ENCODE results near the gene PPP6R2. TPM values are rescaled to one million over a fixed set of nuclear protein-coding genes. Genes with fewer than 3 reads are reported as not detected.

Gene PPP6R2
- total RNA-seq, 1 donor from 2014 or later: 32.6 TPM

DNA sequence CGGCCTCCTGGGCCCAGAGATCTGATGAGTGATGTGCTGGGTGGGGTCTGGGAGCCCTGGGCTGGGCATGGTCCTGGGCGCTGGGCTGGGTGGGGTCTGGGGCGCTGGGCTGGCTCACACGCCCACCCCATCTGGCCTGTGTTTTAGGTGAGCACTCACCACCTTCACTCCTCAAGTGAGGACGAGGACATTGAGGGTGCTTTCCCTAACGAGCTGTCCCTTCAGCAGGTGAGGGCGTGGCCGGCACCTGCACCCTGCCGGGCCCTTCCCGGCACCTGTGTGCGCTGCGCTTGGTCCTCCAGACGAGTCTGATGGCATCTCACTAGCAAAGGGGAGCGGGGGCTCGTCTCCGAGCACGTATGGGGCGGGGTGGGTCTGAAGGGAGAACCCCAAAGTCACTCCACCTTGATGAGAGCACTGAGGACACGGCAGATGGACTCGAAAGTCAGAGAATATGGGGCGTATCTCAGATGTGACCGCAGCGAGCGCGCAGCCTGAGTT lies 93.8 kb downstream of the PPP6R2 start:
- Histone ChIP-seq H2AFZ (replicated peaks) (no peak overlapping the region), H3K79me2 (ENCODE audit: low read depth) (no peaks in the 10 kb centered on the region), H3K4me1 (no peaks in the 10 kb centered on the region), H4K20me1 (ENCODE audit: low read depth) (no peaks in the 10 kb centered on the region), H3K4me2 (no peak overlapping the region), H3K9ac (no peak overlapping the region), H3K27ac (no peak overlapping the region), H3F3A (ENCODE audit: low read depth) (no peaks in the 10 kb centered on the region), H3K4me3 (no peak overlapping the region), H3K36me3 (no peaks in the 10 kb centered on the region), H3K27me3 (no peaks in the 10 kb centered on the region), H3K9me3 (ENCODE audit: low read depth) (no peaks in the 10 kb centered on the region)
- H3K4me3 Mint-ChIP-seq: no peak overlapping the region
- no peaks in the 10 kb centered on the region for H3K4me1 Mint-ChIP-seq
- H3K27ac Mint-ChIP-seq: no peak overlapping the region
- TF ChIP-seq, protein P1, sequence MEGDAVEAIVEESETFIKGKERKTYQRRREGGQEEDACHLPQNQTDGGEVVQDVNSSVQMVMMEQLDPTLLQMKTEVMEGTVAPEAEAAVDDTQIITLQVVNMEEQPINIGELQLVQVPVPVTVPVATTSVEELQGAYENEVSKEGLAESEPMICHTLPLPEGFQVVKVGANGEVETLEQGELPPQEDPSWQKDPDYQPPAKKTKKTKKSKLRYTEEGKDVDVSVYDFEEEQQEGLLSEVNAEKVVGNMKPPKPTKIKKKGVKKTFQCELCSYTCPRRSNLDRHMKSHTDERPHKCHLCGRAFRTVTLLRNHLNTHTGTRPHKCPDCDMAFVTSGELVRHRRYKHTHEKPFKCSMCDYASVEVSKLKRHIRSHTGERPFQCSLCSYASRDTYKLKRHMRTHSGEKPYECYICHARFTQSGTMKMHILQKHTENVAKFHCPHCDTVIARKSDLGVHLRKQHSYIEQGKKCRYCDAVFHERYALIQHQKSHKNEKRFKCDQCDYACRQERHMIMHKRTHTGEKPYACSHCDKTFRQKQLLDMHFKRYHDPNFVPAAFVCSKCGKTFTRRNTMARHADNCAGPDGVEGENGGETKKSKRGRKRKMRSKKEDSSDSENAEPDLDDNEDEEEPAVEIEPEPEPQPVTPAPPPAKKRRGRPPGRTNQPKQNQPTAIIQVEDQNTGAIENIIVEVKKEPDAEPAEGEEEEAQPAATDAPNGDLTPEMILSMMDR (IDR thresholded peaks at IDR 0.05): no peak
- TF ChIP-seq EZH2 (IDR thresholded peaks at IDR 0.05) (no peak), EZH2phosphoT487 (IDR thresholded peaks at IDR 0.05) (no peak)
- no peak for DNase-seq (ENCODE audit: low spot score)
- H3K9me3 Mint-ChIP-seq: no peaks in the 10 kb centered on the region
- H3K36me3 Mint-ChIP-seq: no peaks in the 10 kb centered on the region
- peaks cover 2% of the 10 kb centered on the region for H3K27me3 Mint-ChIP-seq (ENCODE audit: insufficient read depth, low read depth)

DNA sequence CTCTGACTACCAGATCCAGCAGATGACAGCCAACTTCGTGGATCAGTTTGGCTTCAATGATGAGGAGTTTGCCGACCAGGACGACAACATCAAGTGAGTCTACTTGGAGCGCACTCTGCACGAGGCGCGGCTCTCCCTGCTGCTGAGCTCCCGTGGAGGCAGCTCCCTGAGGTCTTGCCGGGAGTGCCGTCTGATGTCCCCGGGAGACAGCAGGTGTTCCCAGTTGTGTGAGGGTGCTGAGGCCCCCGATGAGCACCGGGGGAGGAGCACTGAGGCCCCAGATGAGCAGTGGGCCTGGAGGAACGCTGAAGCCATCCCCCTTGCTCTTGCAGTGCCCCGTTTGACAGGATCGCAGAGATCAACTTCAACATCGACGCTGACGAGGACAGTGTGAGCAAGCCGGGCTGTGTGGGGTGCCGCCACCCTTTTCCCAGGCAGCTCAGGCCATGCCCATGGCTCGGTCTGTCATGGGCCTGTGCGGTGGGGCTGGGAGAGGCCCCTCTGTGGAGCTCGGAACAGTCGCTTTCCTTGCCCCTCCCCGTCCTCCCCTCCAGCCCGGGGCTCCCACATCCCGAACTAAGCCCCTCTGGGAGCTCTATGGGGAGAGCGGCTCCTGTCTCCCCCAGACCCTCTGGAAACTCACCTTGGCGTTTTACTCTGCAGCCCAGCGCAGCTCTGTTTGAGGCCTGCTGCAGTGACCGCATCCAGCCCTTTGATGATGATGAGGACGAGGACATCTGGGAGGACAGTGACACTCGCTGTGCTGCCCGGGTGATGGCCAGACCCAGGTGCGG lies 94.6 kb downstream of the PPP6R2 start:
- Histone ChIP-seq H3K27me3 (no peaks in the 10 kb centered on the region), H3K9me3 (ENCODE audit: low read depth) (no peaks in the 10 kb centered on the region), H4K20me1 (ENCODE audit: low read depth) (no peaks in the 10 kb centered on the region), H3K4me3 (no peak overlapping the region), H3K36me3 (no peaks in the 10 kb centered on the region), H3K9ac (no peak overlapping the region), H3K4me2 (no peak overlapping the region), H3K79me2 (ENCODE audit: low read depth) (no peaks in the 10 kb centered on the region), H3F3A (ENCODE audit: low read depth) (no peaks in the 10 kb centered on the region), H3K27ac (no peak overlapping the region), H2AFZ (replicated peaks) (no peak overlapping the region), H3K4me1 (no peaks in the 10 kb centered on the region)
- Mint-ChIP-seq H3K9me3 (no peaks in the 10 kb centered on the region), H3K36me3 (no peaks in the 10 kb centered on the region), H3K4me3 (no peak overlapping the region), H3K27ac (no peak overlapping the region), H3K4me1 (no peaks in the 10 kb centered on the region), H3K27me3 (ENCODE audit: insufficient read depth, low read depth) (peaks cover 3% of the 10 kb centered on the region)
- no peak for DNase-seq (ENCODE audit: low spot score)
- no peak for TF ChIP-seq EZH2phosphoT487 (IDR thresholded peaks at IDR 0.05)

- no peak overlapping the region for H3K4me3 ChIP-seq
Observed at GRCh38 chr22:50438305-50439275, 95.5 kb downstream of the PPP6R2 start.

More at GRCh38 chr22:50438305-50439275, 95.5 kb downstream of the PPP6R2 start:
- DNase-seq (ENCODE audit: low spot score): no peak
- no peaks in the 10 kb centered on the region for H3K9me3 Mint-ChIP-seq
- H3K79me2 ChIP-seq (ENCODE audit: low read depth): no peaks in the 10 kb centered on the region
- no peaks in the 10 kb centered on the region for H3K36me3 ChIP-seq
- no peaks in the 10 kb centered on the region for H3K9me3 ChIP-seq (ENCODE audit: low read depth)
- H3K4me3 Mint-ChIP-seq: no peak overlapping the region
- H4K20me1 ChIP-seq (ENCODE audit: low read depth): peaks cover 5% of the 10 kb centered on the region
- no peaks in the 10 kb centered on the region for H3K27me3 ChIP-seq
- peaks cover 4% of the 10 kb centered on the region for H3F3A ChIP-seq (ENCODE audit: low read depth)
- no peak overlapping the region for H2AFZ ChIP-seq (replicated peaks)
- H3K4me1 Mint-ChIP-seq: peaks cover 2% of the 10 kb centered on the region
- no peak overlapping the region for H3K9ac ChIP-seq
- no peaks in the 10 kb centered on the region for H3K4me1 ChIP-seq
- no peak overlapping the region for H3K27ac ChIP-seq
- H3K36me3 Mint-ChIP-seq: peaks cover 3% of the 10 kb centered on the region
- H3K27me3 Mint-ChIP-seq (ENCODE audit: insufficient read depth, low read depth): peaks cover 7% of the 10 kb centered on the region
- H3K27ac Mint-ChIP-seq: no peak overlapping the region
- TF ChIP-seq, protein P1 (IDR thresholded peaks at IDR 0.05): no peak
- TF ChIP-seq EZH2 (IDR thresholded peaks at IDR 0.05) (no peak), EZH2phosphoT487 (IDR thresholded peaks at IDR 0.05) (no peak)
- H3K4me2 ChIP-seq: no peak overlapping the region
